Embryonic facial prominence (tissue), 1 donor: ENCODE results near the gene NYNRIN.
A peak's percentile ranks its signal among the peaks of the same experiment; 100 is the strongest.
"Not testable (repeated sequence)": the region's sequence is repeated elsewhere in the genome, so short reads cannot be mapped to it uniquely, and the experiment has no call there.

Source experiments
- DNase-seq: peaks from one replicate; pipeline ENCODE4 v3.0.0-alpha.2; 2016; ENCODE audit errors: extremely low spot score

Gene NYNRIN

GRCh38 chr14:24431569-24432258, 32.9 kb downstream of the NYNRIN start:
- DNase-seq: peak; percentile 67

- no peak for DNase-seq
Measured at GRCh38 chr14:24432259-24433131, 33.7 kb downstream of the NYNRIN start.

- DNase-seq: no peak
Measured at GRCh38 chr14:24434036-24434435, 35.2 kb downstream of the NYNRIN start.

- no peak for DNase-seq
Measured at GRCh38 chr14:24434676-24435075, 35.9 kb downstream of the NYNRIN start.

GRCh38 chr14:24435192-24435810, 36.5 kb downstream of the NYNRIN start:
- DNase-seq: no peak

GRCh38 chr14:24435998-24436354, 37.2 kb downstream of the NYNRIN start:
- no peak for DNase-seq

- DNase-seq: peak; percentile 61
Measured at GRCh38 chr14:24436355-24437019, 37.7 kb downstream of the NYNRIN start.

- no peak for DNase-seq
Measured at GRCh38 chr14:24437020-24437735, 38.4 kb downstream of the NYNRIN start.

- DNase-seq: no peak
Measured at GRCh38 chr14:24437736-24438067, 38.9 kb downstream of the NYNRIN start.

- no peak for DNase-seq
Measured at GRCh38 chr14:24438223-24439097, 39.7 kb downstream of the NYNRIN start.

- no peak for DNase-seq
Measured at GRCh38 chr14:24439257-24439656, 40.5 kb downstream of the NYNRIN start.

- no peak for DNase-seq
Measured at GRCh38 chr14:24439830-24440605, 41.2 kb downstream of the NYNRIN start.

GRCh38 chr14:24440606-24441399, 42.0 kb downstream of the NYNRIN start:
- no peak for DNase-seq

- no peak for DNase-seq
Measured at GRCh38 chr14:24441485-24441884, 42.7 kb downstream of the NYNRIN start.

GRCh38 chr14:24441904-24442239, 43.1 kb downstream of the NYNRIN start:
- peak; percentile 45 for DNase-seq

GRCh38 chr14:24442240-24443052, 43.6 kb downstream of the NYNRIN start, which contains the start of gene SDR39U1:
Gene SDR39U1, minus strand, starts transcription at chr14:24442776. Its CDS starts 7 bp downstream, at chr14:24442769.
- DNase-seq: peak; percentile 98

GRCh38 chr14:24443053-24443665, 44.4 kb downstream of the NYNRIN start:
- DNase-seq: no peak

- not testable (repeated sequence) for DNase-seq
Measured at GRCh38 chr14:24450828-24451227, 52.0 kb downstream of the NYNRIN start.
